ENCODE results near the gene KCNIP4.

DNA sequence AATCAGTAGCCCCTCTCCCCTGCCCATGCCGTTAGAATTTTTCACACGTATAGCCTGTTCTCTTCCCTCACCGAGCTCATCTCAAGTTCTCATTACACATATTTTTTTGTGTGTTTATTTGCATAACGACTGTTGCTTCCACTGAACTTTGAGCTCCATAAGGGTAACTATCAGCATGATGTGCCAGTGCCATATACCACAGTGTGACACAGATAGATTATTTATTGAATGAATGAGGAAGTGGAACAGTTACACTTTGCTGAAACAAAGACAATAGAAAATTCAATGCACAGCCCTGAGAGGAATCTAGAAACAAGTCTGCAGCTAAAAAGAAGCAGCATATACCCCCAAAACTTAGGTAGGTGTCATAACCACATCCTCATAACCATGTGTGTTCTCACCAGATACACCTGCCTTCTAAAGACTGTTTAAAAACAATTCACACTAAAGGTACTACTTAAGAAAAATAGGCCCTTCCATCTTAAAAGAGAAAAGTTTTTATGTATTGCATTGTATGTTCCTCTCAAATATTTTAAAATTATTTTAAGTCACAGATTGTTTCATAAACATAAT lies 858.4 kb downstream of the KCNIP4 start:
- TF ChIP-seq POLR2A (IDR thresholded peaks at IDR 0.05), result no peak
- no peak for TF ChIP-seq CTCF (IDR thresholded peaks at IDR 0.05)
